GM12878 (cell line): ENCODE measurements around the gene CST8. TPM values are rescaled to one million over a fixed set of nuclear protein-coding genes. Genes with fewer than 3 reads are reported as not detected.

Experiments
- ATAC-seq: fragments of 200-7000 bp; cut with Tn5 transposase; 3 replicates; pipeline ENCODE4 v1.9.1; 2020; ENCODE audit warnings: mild to moderate bottlenecking, moderate library complexity
- BruUV-seq: library from RNA; stranded (reverse); fragments of 400-500 nt; replicated peaks from 2 replicates; lab custom pipeline; 2021; lab: Mats Ljungman, UMichigan
- CTCF ChIA-PET: fragments of 300-600 bp; sonication (Branson Sonifier 250); formaldehyde crosslinking; extraction: SDS; loops from one replicate; lab custom pipeline; 2021; ENCODE audit warnings: inconsistent platforms; lab: Yijun Ruan, JAX
- POLR2A ChIA-PET: fragments of 350-600 bp; formaldehyde crosslinking; extraction: SDS; loops from one replicate; lab custom pipeline; 2021; ENCODE audit warnings: inconsistent platforms; lab: Charles Lee
- RAD21 ChIA-PET: fragments of 300-600 bp; sonication (Branson Sonifier 250); formaldehyde crosslinking; loops from one replicate; lab custom pipeline; 2023; ENCODE audit warnings: antibody characterized with exemption; ENCODE audit not compliant: unreplicated experiment; lab: Charles Lee
- SMC1A ChIA-PET: fragments of 300-600 bp; sonication (Branson Sonifier 250); formaldehyde crosslinking; loops from one replicate; lab custom pipeline; 2023; ENCODE audit not compliant: unreplicated experiment, uncharacterized antibody; lab: Charles Lee
- DNase-seq: peaks from one replicate; pipeline ENCODE4 v3.0.0-alpha.2; 2011; ENCODE audit warnings: low read depth, low spot score
- FAIRE-seq: peaks from 3 replicates; lab custom pipeline; 2011; peaks lifted over from hg19 to GRCh38; lab: Jason Lieb, UNC
- H2AFZ ChIP-seq: 2 replicates; pipeline ENCODE4 v1.6.0; 2011; ENCODE audit warnings: low read depth, low read length, control low read depth; ENCODE audit not compliant: control insufficient read depth
- H3K27ac ChIP-seq: 2 replicates; pipeline ENCODE4 v1.5.1; 2011; ENCODE audit warnings: control low read depth; ENCODE audit not compliant: control insufficient read depth, insufficient read depth
- H3K27me3 ChIP-seq, 2 experiments: replicated peaks in 1 of 2; 2 replicates each; pipeline versions ENCODE4 v1.6.0 to v1.6.1; 2011; ENCODE audit warnings: low read length in 1 of 2; ENCODE audit not compliant: control insufficient read depth in 2 of 2, insufficient read depth in 2 of 2
- H3K36me3 ChIP-seq, 2 experiments: 2 replicates each; pipeline ENCODE4 v1.5.1; 2011; ENCODE audit warnings: low read length in 1 of 2; ENCODE audit not compliant: control insufficient read depth in 2 of 2, insufficient read depth in 2 of 2
- H3K4me1 ChIP-seq: 2 replicates; pipeline ENCODE4 v1.6.1; 2011; ENCODE audit warnings: mild to moderate bottlenecking, low read length, moderate library complexity, mixed read lengths; ENCODE audit not compliant: control insufficient read depth, insufficient read depth
- H3K4me2 ChIP-seq: 2 replicates; pipeline ENCODE4 v1.6.0; 2011; ENCODE audit warnings: control low read depth; ENCODE audit not compliant: control insufficient read depth, insufficient read depth
- H3K4me3 ChIP-seq: fragments of 200-600 bp; sonication (generic); 2 replicates; pipeline ENCODE4 v1.5.1; 2016
- H3K79me2 ChIP-seq: 2 replicates; pipeline ENCODE4 v1.6.0; 2011; ENCODE audit warnings: low read length; ENCODE audit not compliant: control insufficient read depth, insufficient read depth
- H3K9ac ChIP-seq: 2 replicates; pipeline ENCODE4 v1.8.0; 2011; ENCODE audit warnings: low read length, control low read depth, mixed read lengths; ENCODE audit not compliant: control insufficient read depth, insufficient read depth
- H3K9me3 ChIP-seq: replicated peaks from 3 replicates; pipeline ENCODE4 v1.5.1; 2011; ENCODE audit warnings: mild to moderate bottlenecking, low read length; ENCODE audit not compliant: control insufficient read depth, insufficient read depth
- H4K20me1 ChIP-seq: 2 replicates; pipeline ENCODE4 v1.6.0; 2011; ENCODE audit not compliant: control insufficient read depth, insufficient read depth
- CEBPB ChIP-seq, 2 experiments: fragments of 150-350 bp in 1 of 2; IDR thresholded peaks; 2 replicates each; pipeline ENCODE4 v1.6.1; 2012 to 2014; ENCODE audit warnings: low read depth in 2 of 2, low read length in 2 of 2, borderline replicate concordance in 1 of 2, inconsistent platforms in 1 of 2
- CREM ChIP-seq: IDR thresholded peaks from 2 replicates; pipeline ENCODE4 v1.6.1; 2014; ENCODE audit warnings: antibody characterized with exemption, low read depth
- FOXK2 ChIP-seq: fragments of 450-650 bp; IDR thresholded peaks from 2 replicates; pipeline ENCODE4 v1.6.1; 2017; ENCODE audit warnings: mild to moderate bottlenecking, moderate library complexity
- NBN ChIP-seq: fragments of 450-650 bp; IDR thresholded peaks from 2 replicates; pipeline ENCODE4 v1.6.1; 2016
- NFYA ChIP-seq: IDR thresholded peaks from 2 replicates; pipeline ENCODE4 v1.6.1; 2011; ENCODE audit warnings: low read depth, mild to moderate bottlenecking, low read length, improper control_type of control experiment, borderline replicate concordance
- NFYB ChIP-seq: IDR thresholded peaks from 2 replicates; pipeline ENCODE4 v1.6.1; 2011; ENCODE audit warnings: low read depth, mild to moderate bottlenecking, low read length, improper control_type of control experiment, moderate library complexity; ENCODE audit not compliant: insufficient read depth
- SIX5 ChIP-seq: IDR thresholded peaks from 2 replicates; pipeline ENCODE4 v1.6.1; 2011; ENCODE audit warnings: mild to moderate bottlenecking, low read depth, low read length, moderate library complexity; ENCODE audit not compliant: severe bottlenecking
- STAT1 ChIP-seq: fragments of 450-650 bp; conservative IDR thresholded peaks from 2 replicates; pipeline ENCODE4 v1.6.1; 2014; ENCODE audit warnings: antibody characterized with exemption, mild to moderate bottlenecking
- TARDBP ChIP-seq: IDR thresholded peaks from 2 replicates; pipeline ENCODE4 v1.6.1; 2016; ENCODE audit warnings: borderline replicate concordance
- ZNF622 ChIP-seq: fragments of 450-650 bp; IDR thresholded peaks from 2 replicates; pipeline ENCODE4 v1.6.1; 2017; ENCODE audit warnings: mild to moderate bottlenecking, inconsistent platforms
- ZZZ3 ChIP-seq: IDR thresholded peaks from 2 replicates; pipeline ENCODE4 v1.6.1; 2011; ENCODE audit warnings: low read depth; ENCODE audit not compliant: control insufficient read depth, insufficient read length
- WGBS: methylation state at CpG from one replicate; pipeline ENCODE4 v1.1.6; 2016; ENCODE audit warnings: low lambda C conversion rate; ENCODE audit not compliant: insufficient replicate concordance, insufficient coverage; ENCODE audit errors: missing lambda C conversion rate; 5-methylcytosine and 5-hydroxymethylcytosine counted together
- in situ Hi-C: fragments of 300-500 bp; cut with MboI; formaldehyde crosslinking; loops from 9 replicates; pipeline ENCODE4 v1.14.3; 2018; ENCODE audit warnings: mixed read lengths
- intact Hi-C: fragments of 100-400 bp; cut with micrococcal nuclease; formaldehyde crosslinking; loops from one replicate; pipeline ENCODE4 v1.14.2; 2022; ENCODE audit not compliant: unreplicated experiment
- polyA plus RNA-seq, 11 experiments: library from polyadenylated mRNA; depleted of rRNA in 4 of 11; unstranded in 6 of 11; stranded (reverse) in 5 of 11; fragments of >200 nt; fragmentation: Nextera tagmentation in 4 of 11; fragmentation: Illumina TruSeq in 1 of 11; extraction: Ambion mirVana in 4 of 11; extraction: Trizol in 1 of 11; gene quantifications; 1 replicate in 1 of 11; 2 replicates in 10 of 11; pipeline versions ENCODE4 v1.2.1 to v1.2.3, GENCODE V29; 2011 to 2016; ENCODE audit warnings: inconsistent platforms in 2 of 11, missing spikeins in 2 of 11, low read depth in 1 of 11
- total RNA-seq, 4 experiments: library from RNA; depleted of rRNA in 3 of 4; stranded (reverse); fragments of >200 nt in 3 of 4; fragmentation: Illumina TruSeq in 1 of 4; extraction: Trizol in 1 of 4; gene quantifications; 2 replicates each; pipeline versions ENCODE4 v1.2.1 to v1.2.3, GENCODE V29; 2013 to 2021
- TF ChIP-seq, protein P1 (sequence below): fragments of 450-650 bp; IDR thresholded peaks from 2 replicates; pipeline ENCODE4 v1.6.1; 2016; ENCODE audit warnings: mild to moderate bottlenecking
- TF ChIP-seq, protein P2 (sequence below): fragments of 450-650 bp; conservative IDR thresholded peaks from 2 replicates; pipeline ENCODE4 v1.6.1; 2017; ENCODE audit warnings: mild to moderate bottlenecking, moderate library complexity

The CST8 gene
- total and polyA plus RNA-seq, 10 of the 15 experiments (the other 5 are each of a cell fraction or from before 2014, with no cell fraction given), result not detected

DNA sequence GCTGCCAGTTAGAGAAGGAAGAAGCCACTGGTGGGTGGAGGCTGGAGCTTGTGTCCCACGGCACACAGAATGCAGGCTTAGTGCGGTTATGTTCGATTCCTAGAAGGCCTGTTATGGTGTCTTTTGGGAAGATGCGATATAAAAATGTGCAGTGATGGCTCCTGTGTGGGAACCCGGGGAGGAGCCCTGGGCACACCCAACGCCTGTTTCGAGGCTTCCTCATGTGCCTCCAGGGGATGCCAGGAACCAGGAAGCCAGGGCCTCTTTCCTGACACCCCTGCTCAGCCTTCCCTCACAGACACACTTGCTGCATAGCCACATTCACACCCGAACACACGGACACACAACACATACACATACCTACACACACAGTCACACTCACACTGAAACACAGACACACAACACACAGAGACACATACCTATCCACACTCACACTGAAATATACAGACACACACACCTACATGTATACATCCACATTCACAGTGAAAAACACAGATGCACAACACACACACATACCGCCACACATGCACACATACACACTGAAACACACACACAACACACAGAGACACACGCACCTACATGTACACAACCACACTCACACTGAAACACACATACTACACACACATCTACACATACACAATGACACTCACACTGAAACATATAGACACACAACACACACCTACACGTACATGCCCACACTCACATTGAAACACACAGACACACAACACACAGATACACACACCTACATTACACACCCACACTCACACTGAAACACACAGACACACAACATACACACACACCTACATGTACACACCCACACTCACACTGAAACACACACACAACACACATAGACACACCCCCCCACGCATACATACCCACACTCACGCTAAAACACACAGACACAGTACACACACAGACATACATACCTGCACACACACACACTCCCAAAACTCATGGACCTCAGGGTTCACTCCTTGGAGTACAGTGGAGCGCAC lies 37.1 kb upstream of the CST8 start:
- ATAC-seq (no peak), DNase-seq (no peak)
- no peaks in the 10 kb centered on the region for H4K20me1 ChIP-seq
- H3K27me3 ChIP-seq, result no peaks in the 10 kb centered on the region
- H3K36me3 ChIP-seq, result no peaks in the 10 kb centered on the region
- H3K9ac ChIP-seq, result no peak overlapping the region
- H3K4me3 ChIP-seq, result no peak overlapping the region
- no peak overlapping the region for H3K27ac ChIP-seq
- RAD21 ChIA-PET, result no interaction called here
- no peak overlapping the region for H2AFZ ChIP-seq
- no TSS peak for BruUV-seq
- 47% methylated on average over 15 of the region's 15 CpGs for WGBS
- POLR2A ChIA-PET, result no interaction called here
- no peaks in the 10 kb centered on the region for H3K4me1 ChIP-seq
- in situ Hi-C loops, result no loop called here
- TF ChIP-seq TARDBP, result no peak
- 0 out of 2 replicates have a peak, but pooled peaks have one; percentile 31 for TF ChIP-seq FOXK2
- no peak for TF ChIP-seq SIX5
- TF ChIP-seq, all 136 proteins: peak for 1
- H3K4me2 ChIP-seq, result no peak overlapping the region
- no peaks in the 10 kb centered on the region for H3K9me3 ChIP-seq
- FAIRE-seq, result no peak
- CTCF ChIA-PET, result no interaction called here
- intact Hi-C loops, result no loop called here
- SMC1A ChIA-PET, result no interaction called here
- H3K79me2 ChIP-seq, result no peaks in the 10 kb centered on the region

DNA sequence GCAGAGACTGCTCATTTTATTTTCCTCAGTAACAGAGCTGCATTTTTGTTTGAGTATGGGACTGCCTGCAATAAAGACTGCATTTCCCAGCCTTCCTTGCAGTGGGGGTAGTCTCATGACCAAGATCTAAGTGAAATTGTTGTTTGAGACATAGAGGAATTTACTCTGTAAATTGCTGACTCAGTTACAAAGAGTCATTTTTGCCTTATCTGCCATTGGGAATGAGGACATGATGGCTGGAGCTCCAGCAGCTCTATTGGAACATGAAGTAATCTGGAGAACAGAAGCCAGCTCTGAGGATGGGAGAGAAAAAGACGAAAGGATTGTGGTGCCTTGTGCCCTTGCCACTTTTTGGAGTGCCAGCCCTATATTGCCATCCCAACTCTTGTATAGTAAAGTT lies 36.1 kb upstream of the CST8 start:
- in situ Hi-C loops (no loop called here), intact Hi-C loops (no loop called here)
- no peaks in the 10 kb centered on the region for H3K9me3 ChIP-seq
- no peaks in the 10 kb centered on the region for H4K20me1 ChIP-seq
- ChIA-PET SMC1A (no interaction called here), POLR2A (no interaction called here), RAD21 (no interaction called here), CTCF (interaction anchor here (0.9 kb wide), 1 partner anchor 12 kb away, joined by 3 read pairs; no protein-coding TSS in a partner anchor)
- H3K9ac ChIP-seq, result no peak overlapping the region
- DNase-seq (no peak), ATAC-seq (no peak), FAIRE-seq (no peak)
- H3K79me2 ChIP-seq, result no peaks in the 10 kb centered on the region
- no peaks in the 10 kb centered on the region for H3K36me3 ChIP-seq
- no peak overlapping the region for H3K27ac ChIP-seq
- no peak overlapping the region for H3K4me3 ChIP-seq
- no TSS peak for BruUV-seq
- H3K4me1 ChIP-seq, result no peaks in the 10 kb centered on the region
- H2AFZ ChIP-seq, result no peak overlapping the region
- no peak overlapping the region for H3K4me2 ChIP-seq
- WGBS, result 45% methylated on average over 1 of the region's 1 CpG
- TF ChIP-seq ZNF622 (no peak), NBN (no peak), NFYB (no peak), TARDBP (no peak), STAT1 (no peak), NFYA (no peak), CEBPB (IDR thresholded peaks at IDR 0.05; ENCODE audit: borderline replicate concordance in 1 of 2, low read depth in 2 of 2, low read length in 2 of 2) (no peak), CREM (no peak), ZZZ3 (no peak)
- TF ChIP-seq, protein P1, sequence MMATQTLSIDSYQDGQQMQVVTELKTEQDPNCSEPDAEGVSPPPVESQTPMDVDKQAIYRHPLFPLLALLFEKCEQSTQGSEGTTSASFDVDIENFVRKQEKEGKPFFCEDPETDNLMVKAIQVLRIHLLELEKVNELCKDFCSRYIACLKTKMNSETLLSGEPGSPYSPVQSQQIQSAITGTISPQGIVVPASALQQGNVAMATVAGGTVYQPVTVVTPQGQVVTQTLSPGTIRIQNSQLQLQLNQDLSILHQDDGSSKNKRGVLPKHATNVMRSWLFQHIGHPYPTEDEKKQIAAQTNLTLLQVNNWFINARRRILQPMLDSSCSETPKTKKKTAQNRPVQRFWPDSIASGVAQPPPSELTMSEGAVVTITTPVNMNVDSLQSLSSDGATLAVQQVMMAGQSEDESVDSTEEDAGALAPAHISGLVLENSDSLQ, result no peak
- TF ChIP-seq, protein P2, sequence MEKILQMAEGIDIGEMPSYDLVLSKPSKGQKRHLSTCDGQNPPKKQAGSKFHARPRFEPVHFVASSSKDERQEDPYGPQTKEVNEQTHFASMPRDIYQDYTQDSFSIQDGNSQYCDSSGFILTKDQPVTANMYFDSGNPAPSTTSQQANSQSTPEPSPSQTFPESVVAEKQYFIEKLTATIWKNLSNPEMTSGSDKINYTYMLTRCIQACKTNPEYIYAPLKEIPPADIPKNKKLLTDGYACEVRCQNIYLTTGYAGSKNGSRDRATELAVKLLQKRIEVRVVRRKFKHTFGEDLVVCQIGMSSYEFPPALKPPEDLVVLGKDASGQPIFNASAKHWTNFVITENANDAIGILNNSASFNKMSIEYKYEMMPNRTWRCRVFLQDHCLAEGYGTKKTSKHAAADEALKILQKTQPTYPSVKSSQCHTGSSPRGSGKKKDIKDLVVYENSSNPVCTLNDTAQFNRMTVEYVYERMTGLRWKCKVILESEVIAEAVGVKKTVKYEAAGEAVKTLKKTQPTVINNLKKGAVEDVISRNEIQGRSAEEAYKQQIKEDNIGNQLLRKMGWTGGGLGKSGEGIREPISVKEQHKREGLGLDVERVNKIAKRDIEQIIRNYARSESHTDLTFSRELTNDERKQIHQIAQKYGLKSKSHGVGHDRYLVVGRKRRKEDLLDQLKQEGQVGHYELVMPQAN, result no peak
- 0 out of 4 replicates have a peak, but pooled peaks cover 0 to 2% of the 10 kb centered on the region in 2 experiments for H3K27me3 ChIP-seq
